Testis (tissue), 3 donors: ENCODE results near the gene PAXX. TPM values are rescaled to one million over a fixed set of nuclear protein-coding genes. Genes with fewer than 3 reads are reported as not detected.

ENCODE experiments used
- DNase-seq: peaks from one replicate; pipeline ENCODE4 v3.0.0-alpha.2; 2019
- H3K27ac ChIP-seq, 2 donors: fragments of 200-600 bp; sonication (generic); one replicate each; pipeline ENCODE4 v1.5.1; 2019
- H3K27me3 ChIP-seq: fragments of 200-600 bp; sonication (generic); one replicate; pipeline ENCODE4 v1.5.1; 2019
- H3K36me3 ChIP-seq: fragments of 200-600 bp; sonication (generic); one replicate; pipeline ENCODE4 v1.5.1; 2017; ENCODE audit warnings: low read depth; ENCODE audit errors: missing control alignments
- H3K4me1 ChIP-seq: fragments of 200-600 bp; sonication (generic); one replicate; pipeline ENCODE4 v1.5.1; 2019
- H3K4me3 ChIP-seq, 2 donors: fragments of 200-600 bp; sonication (generic); one replicate each; pipeline ENCODE4 v1.5.1; 2017 to 2019
- H3K9me3 ChIP-seq: fragments of 200-600 bp; sonication (generic); one replicate; pipeline ENCODE4 v1.5.1; 2017
- CTCF ChIP-seq, 3 experiments: fragments of 450-650 bp in 2 of 3; fragments of 200-600 bp in 1 of 3; sonication (generic) in 1 of 3; IDR thresholded peaks; one replicate each; pipeline ENCODE4 v1.5.1; 2016 to 2019; ENCODE audit warnings: antibody characterized with exemption in 3 of 3, mild to moderate bottlenecking in 2 of 3, moderate library complexity in 1 of 3
- POLR2A ChIP-seq: fragments of 450-650 bp; IDR thresholded peaks from one replicate; pipeline ENCODE4 v1.6.1; 2017; ENCODE audit warnings: antibody characterized with exemption, mild to moderate bottlenecking, moderate library complexity
- WGBS, 2 donors: methylation state at CpG; one replicate each; pipeline ENCODE4 v1.1.5; 2018; 5-methylcytosine and 5-hydroxymethylcytosine counted together
- intact Hi-C: fragments of 100-400 bp; cut with DNase I; formaldehyde crosslinking; loops from one replicate; pipeline ENCODE4 v1.15.1; 2023; ENCODE audit warnings: low total_unique reads
- polyA plus RNA-seq: library from polyadenylated mRNA; stranded (reverse); fragments of 350-450 nt; fragmentation: Illumina TruSeq; extraction: RNeasy Lipid Tissue Mini Kit (QIAGEN cat#74804); gene quantifications from one replicate; pipeline ENCODE4 v1.2.3, GENCODE V29; 2014; ENCODE audit warnings: low read depth, low replicate concordance; ENCODE audit not compliant: insufficient read depth
- total RNA-seq, 2 donors: library from RNA; depleted of rRNA; stranded (reverse); fragments of >200 nt; gene quantifications; one replicate each; pipeline ENCODE4 v1.2.3, GENCODE V29; 2016

PAXX gene
- total and polyA plus RNA-seq, 3 donors from 2014 or later = 25.9 to 56.6 (median 47.8) TPM

- H3K36me3 ChIP-seq = no peaks in the 10 kb centered on the region
- intact Hi-C loops = no loop called here
- peaks cover 10% of the 10 kb centered on the region for H3K4me1 ChIP-seq
Observed at GRCh38 chr9:137042751-137043727, 50.8 kb downstream of the PAXX start.

More at GRCh38 chr9:137042751-137043727, 50.8 kb downstream of the PAXX start:
- TF ChIP-seq CTCF (IDR thresholded peaks at IDR 0.05) (no peak), POLR2A (no peak)
- H3K27me3 ChIP-seq = no peaks in the 10 kb centered on the region
- no peak for DNase-seq
- WGBS, 2 donors = 67 to 94% methylated on average over 3 to 33 of the region's 36 CpGs
- H3K9me3 ChIP-seq = no peaks in the 10 kb centered on the region
- H3K27ac ChIP-seq = peak overlapping the region in 1 of 2 donors; percentile 1
- H3K4me3 ChIP-seq = no peak overlapping the region

Other genes with a start within 250 kb of the PAXX start
Only the 30 nearest of the 39 such genes appear.
- gene TMEM141, start 201.1 kb upstream of the PAXX start, total RNA-seq = 100 to 1,000 TPM; 108 to 127 TPM
- 80.4 TPM for gene TMEM141, start 201.1 kb upstream of the PAXX start, polyA plus RNA-seq
- 10 to 100 TPM; 41.1 to 59.8 TPM for gene CCDC183, start 196.1 kb upstream of the PAXX start, total RNA-seq
- 37.8 TPM for gene CCDC183, start 196.1 kb upstream of the PAXX start, polyA plus RNA-seq
- gene RABL6, start 184.5 kb upstream of the PAXX start, total RNA-seq = 100 to 1,000 TPM in 1 of 2 donors, 10 to 100 TPM in 1; 95.1 to 103 TPM
- gene RABL6, start 184.5 kb upstream of the PAXX start, polyA plus RNA-seq = 69.1 TPM
- 10 to 100 TPM; 13.1 to 24.6 TPM for gene AJM1, start 149.9 kb upstream of the PAXX start, total RNA-seq
- gene AJM1, start 149.9 kb upstream of the PAXX start, polyA plus RNA-seq = 4.0 TPM
- 100 to 1,000 TPM; 134 to 146 TPM for gene PHPT1, start 143.0 kb upstream of the PAXX start, total RNA-seq
- gene PHPT1, start 143.0 kb upstream of the PAXX start, polyA plus RNA-seq = 146 TPM
- 10 to 100 TPM; 18.3 to 21.9 TPM for gene MAMDC4, start 140.1 kb upstream of the PAXX start, total RNA-seq
- gene MAMDC4, start 140.1 kb upstream of the PAXX start, polyA plus RNA-seq = 8.1 TPM
- 100 to 1,000 TPM; 278 to 330 TPM for gene EDF1, start 126.1 kb upstream of the PAXX start, total RNA-seq
- 368 TPM for gene EDF1, start 126.1 kb upstream of the PAXX start, polyA plus RNA-seq
- gene TRAF2, start 105.9 kb upstream of the PAXX start, total RNA-seq = 10 to 100 TPM; 23.7 to 32.9 TPM
- gene TRAF2, start 105.9 kb upstream of the PAXX start, polyA plus RNA-seq = 21.9 TPM
- 100 to 1,000 TPM; 509 to 749 TPM for gene FBXW5, start 47.7 kb upstream of the PAXX start, total RNA-seq
- gene FBXW5, start 47.7 kb upstream of the PAXX start, polyA plus RNA-seq = 452 TPM
- 1 to 10 TPM; 4.6 to 4.9 TPM for gene C8G, start 47.2 kb upstream of the PAXX start, total RNA-seq
- 4.6 TPM for gene C8G, start 47.2 kb upstream of the PAXX start, polyA plus RNA-seq
- gene LCN12, start 40.1 kb upstream of the PAXX start, total RNA-seq = 10 to 100 TPM; 11.5 to 27.8 TPM
- 27.1 TPM for gene LCN12, start 40.1 kb upstream of the PAXX start, polyA plus RNA-seq
- gene PTGDS, start 14.9 kb upstream of the PAXX start, total RNA-seq = 1,000 to 10,000 TPM; 5,554 to 5,948 TPM
- gene PTGDS, start 14.9 kb upstream of the PAXX start, polyA plus RNA-seq = 4,976 TPM
- 100 to 1,000 TPM in 1 of 2 donors, 10 to 100 TPM in 1; 59.3 to 131 TPM for gene LCNL1, start 9.4 kb upstream of the PAXX start, total RNA-seq
- gene LCNL1, start 9.4 kb upstream of the PAXX start, polyA plus RNA-seq = 17.5 TPM
- gene CLIC3, start 4.1 kb downstream of the PAXX start, total RNA-seq = 1 to 10 TPM; 1.8 to 1.9 TPM
- gene CLIC3, start 4.1 kb downstream of the PAXX start, polyA plus RNA-seq = 2.8 TPM
- 10 to 100 TPM; 56.0 to 65.5 TPM for gene ABCA2, start 35.8 kb downstream of the PAXX start, total RNA-seq
- 33.6 TPM for gene ABCA2, start 35.8 kb downstream of the PAXX start, polyA plus RNA-seq
- under 1 TPM; 0.06 to 0.24 TPM for gene FUT7, start 39.7 kb downstream of the PAXX start, total RNA-seq
- gene FUT7, start 39.7 kb downstream of the PAXX start, polyA plus RNA-seq = 0.24 TPM
- gene NPDC1, start 53.8 kb downstream of the PAXX start, total RNA-seq = 100 to 1,000 TPM in 1 of 2 donors, 10 to 100 TPM in 1; 75.9 to 103 TPM
- 47.7 TPM for gene NPDC1, start 53.8 kb downstream of the PAXX start, polyA plus RNA-seq
- 1 to 10 TPM; 5.7 to 9.6 TPM for gene ENTPD2, start 61.6 kb downstream of the PAXX start, total RNA-seq
- 8.5 TPM for gene ENTPD2, start 61.6 kb downstream of the PAXX start, polyA plus RNA-seq
- gene SAPCD2, start 78.1 kb downstream of the PAXX start, total RNA-seq = 1 to 10 TPM; 1.4 to 1.7 TPM
- 0.78 TPM for gene SAPCD2, start 78.1 kb downstream of the PAXX start, polyA plus RNA-seq
- gene UAP1L1, start 85.1 kb downstream of the PAXX start, total RNA-seq = 10 to 100 TPM in 1 of 2 donors, 1 to 10 TPM in 1; 7.2 to 10.1 TPM
- 6.9 TPM for gene UAP1L1, start 85.1 kb downstream of the PAXX start, polyA plus RNA-seq
- gene MAN1B1, start 94.6 kb downstream of the PAXX start, total RNA-seq = 100 to 1,000 TPM; 122 to 124 TPM
- gene MAN1B1, start 94.6 kb downstream of the PAXX start, polyA plus RNA-seq = 62.2 TPM
- gene DPP7, start 122.3 kb downstream of the PAXX start, total RNA-seq = 100 to 1,000 TPM; 207 to 215 TPM
- gene DPP7, start 122.3 kb downstream of the PAXX start, polyA plus RNA-seq = 242 TPM
- gene GRIN1, start 146.7 kb downstream of the PAXX start, total RNA-seq = 1 to 10 TPM; 1.5 to 3.8 TPM
- gene GRIN1, start 146.7 kb downstream of the PAXX start, polyA plus RNA-seq = 0.79 TPM
- 1 to 10 TPM; 2.4 to 5.1 TPM for gene LRRC26, start 177.6 kb downstream of the PAXX start, total RNA-seq
- gene LRRC26, start 177.6 kb downstream of the PAXX start, polyA plus RNA-seq = not detected
- 10 to 100 TPM; 19.8 to 37.9 TPM for gene TMEM210, start 179.6 kb downstream of the PAXX start, total RNA-seq
- gene TMEM210, start 179.6 kb downstream of the PAXX start, polyA plus RNA-seq = 83.2 TPM
- 10 to 100 TPM; 91.0 to 98.5 TPM for gene ANAPC2, start 196.1 kb downstream of the PAXX start, total RNA-seq
- gene ANAPC2, start 196.1 kb downstream of the PAXX start, polyA plus RNA-seq = 80.6 TPM
- 100 to 1,000 TPM; 134 to 137 TPM for gene SSNA1, start 196.3 kb downstream of the PAXX start, total RNA-seq
- 211 TPM for gene SSNA1, start 196.3 kb downstream of the PAXX start, polyA plus RNA-seq
- 10 to 100 TPM; 25.9 to 35.2 TPM for gene TPRN, start 208.3 kb downstream of the PAXX start, total RNA-seq
- gene TPRN, start 208.3 kb downstream of the PAXX start, polyA plus RNA-seq = 17.2 TPM
- gene TMEM203, start 213.2 kb downstream of the PAXX start, total RNA-seq = 10 to 100 TPM; 48.0 to 51.2 TPM
- 36.3 TPM for gene TMEM203, start 213.2 kb downstream of the PAXX start, polyA plus RNA-seq
- 10 to 100 TPM; 27.5 to 29.1 TPM for gene NDOR1, start 213.3 kb downstream of the PAXX start, total RNA-seq
- 21.9 TPM for gene NDOR1, start 213.3 kb downstream of the PAXX start, polyA plus RNA-seq